GM18507 (cell line): Measurements from ENCODE around the gene ERO1B.

Source experiments
- DNase-seq: peaks from one replicate; pipeline ENCODE4 v3.0.0; 2011; ENCODE audit warnings: low read depth; ENCODE audit not compliant: insufficient read length; ENCODE audit errors: extremely low spot score
- FAIRE-seq: peaks from 2 replicates; lab custom pipeline; 2011; peaks lifted over from hg19 to GRCh38; lab: Jason Lieb, UNC

ERO1B gene

DNA sequence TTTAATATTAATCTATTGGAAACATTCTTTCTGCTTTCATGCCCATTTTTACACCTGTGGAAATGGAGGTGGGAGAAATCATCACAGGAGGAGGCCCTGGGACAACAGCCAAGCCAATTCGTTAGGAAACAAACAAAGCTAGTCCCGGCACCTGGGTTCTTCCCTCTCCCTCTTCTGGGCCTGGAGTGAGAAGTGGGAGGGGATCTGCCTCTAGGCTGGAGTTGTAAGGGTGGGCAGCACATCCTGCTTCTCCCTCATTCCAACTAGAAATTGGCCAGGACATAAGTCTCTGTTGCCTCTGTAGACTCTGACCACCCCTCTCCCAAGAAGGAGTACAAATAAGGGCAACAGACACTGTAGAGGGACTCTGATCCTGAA, 20.2 kb upstream of the ERO1B start:
- no peak for DNase-seq
- FAIRE-seq, result no peak

DNA sequence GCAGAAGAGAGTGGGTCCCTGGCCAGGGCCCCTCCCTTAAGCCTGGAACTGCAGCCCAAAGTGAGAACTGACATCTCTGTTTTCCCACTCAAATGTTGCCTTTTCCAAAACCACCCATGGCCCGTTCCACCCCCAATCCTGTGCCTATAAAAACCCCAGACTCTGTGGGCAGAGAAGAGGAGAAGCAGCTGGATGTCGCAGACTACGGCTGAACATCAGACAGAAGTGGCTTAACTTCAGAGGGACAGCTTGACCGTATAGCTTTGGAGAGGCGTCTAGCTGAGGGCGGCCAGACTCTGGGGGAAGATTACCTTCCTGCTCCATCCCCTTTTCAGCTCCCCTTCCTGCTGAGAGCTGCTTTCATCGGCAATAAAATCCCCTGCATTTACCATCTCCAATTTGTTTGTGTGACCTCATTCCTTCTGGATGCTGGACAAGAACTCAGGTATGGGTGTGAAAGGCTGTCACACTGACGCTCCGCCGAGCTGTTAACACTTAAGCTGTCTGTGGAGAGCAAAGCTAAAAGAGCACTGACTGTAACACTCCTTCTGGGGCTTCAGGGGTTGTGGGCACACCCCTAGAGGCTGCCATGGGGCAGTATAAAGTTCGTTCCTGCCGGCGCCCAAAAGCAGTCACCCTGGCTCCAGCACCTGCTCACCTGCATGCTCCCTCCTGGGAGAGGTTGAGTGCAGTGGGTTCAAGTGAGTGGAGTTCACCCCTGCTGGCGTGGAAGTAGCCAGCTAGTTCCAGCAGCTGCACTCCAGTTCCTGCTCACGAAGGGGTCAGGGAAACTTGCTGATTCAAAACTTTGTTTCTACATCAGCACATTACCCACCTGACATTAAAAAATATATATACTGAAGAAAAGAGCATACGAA, 19.6 kb upstream of the ERO1B start:
- no peak for FAIRE-seq
- DNase-seq, result no peak

DNA sequence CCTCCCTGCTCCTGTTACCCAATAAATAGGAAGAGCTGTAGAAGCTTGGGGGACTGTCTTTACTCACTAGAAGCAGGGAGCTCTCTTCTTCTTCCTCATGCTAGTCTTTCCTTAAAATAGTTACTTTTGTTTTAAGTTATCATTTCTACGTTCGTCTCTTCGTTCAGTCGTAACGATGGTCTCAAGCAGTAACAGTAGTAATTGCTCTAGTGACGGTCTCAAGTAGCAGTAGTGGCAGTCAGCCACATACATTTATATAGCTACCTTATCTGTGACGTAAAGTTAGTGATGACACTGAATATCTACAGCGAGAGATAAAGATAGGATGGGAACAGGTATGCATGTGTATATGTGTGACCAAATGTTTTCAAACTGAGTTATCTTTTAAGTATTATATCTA, 15.4 kb upstream of the ERO1B start:
- no peak for DNase-seq
- FAIRE-seq, result no peak

DNA sequence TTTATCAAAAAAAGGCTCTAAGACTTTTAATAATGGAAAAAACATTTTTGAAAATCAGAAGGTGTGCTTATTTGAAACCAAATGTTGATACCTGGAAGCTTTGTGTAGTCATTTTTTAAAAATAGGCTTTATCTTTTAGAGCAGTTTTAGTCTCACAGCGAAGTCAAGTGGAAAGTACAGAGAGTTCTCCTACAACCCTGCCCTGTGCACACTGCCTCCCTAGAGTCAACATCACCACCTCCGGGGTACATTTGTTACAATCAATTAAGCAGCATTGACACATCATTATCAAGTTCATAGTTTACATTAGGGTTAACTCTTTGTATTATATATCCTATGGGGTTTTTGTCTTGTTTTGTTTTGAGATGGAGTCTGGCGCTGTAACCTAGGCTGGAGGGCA, 10.7 kb upstream of the ERO1B start:
- DNase-seq (no peak), FAIRE-seq (no peak)

DNA sequence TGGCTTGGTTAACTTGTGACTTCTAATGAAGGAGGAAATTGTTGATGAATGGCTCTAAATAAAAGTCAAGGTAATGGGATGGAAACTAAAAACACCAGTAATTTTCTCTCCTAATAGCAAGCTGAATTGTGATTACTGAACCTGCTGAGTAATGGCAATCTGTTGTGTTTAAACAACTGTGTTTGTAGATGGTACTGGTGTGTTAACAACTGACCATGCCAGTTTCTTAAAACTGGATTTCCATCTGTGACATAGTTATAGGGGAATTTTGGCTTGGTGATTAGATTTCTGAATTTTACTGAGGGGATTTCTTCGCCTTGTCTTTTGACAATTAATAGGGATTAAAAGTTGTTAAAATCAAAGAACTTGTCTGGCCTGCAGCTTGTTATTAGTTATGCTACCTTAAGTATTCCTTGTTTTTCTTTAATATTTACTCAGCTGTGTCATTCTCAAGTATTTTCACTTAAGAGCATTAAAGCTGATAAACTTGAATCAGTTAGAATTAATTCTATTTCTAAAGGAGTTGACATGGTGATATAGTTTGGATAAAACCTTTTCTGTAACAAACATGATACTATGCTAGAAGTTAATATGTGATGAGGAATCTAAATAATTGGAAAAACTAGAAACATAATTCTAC, 7.9 kb upstream of the ERO1B start:
- no peak for FAIRE-seq
- no peak for DNase-seq

DNA sequence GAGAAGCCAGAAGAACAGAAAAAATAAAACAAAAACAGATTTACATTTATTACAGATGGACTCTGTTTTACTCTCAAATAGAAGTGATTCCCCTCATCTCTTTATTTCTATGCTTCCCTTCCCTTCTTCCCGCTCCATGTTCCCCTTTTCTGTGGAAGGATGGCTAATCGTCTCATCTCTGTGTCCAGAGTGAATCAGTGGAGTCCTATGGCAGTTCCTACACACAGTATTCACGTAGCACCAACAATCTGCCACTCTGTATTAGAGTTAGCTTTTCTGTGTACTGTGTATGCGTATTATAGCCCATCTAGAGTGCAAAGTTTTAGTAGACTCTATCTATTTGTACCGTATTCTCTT, 6.8 kb upstream of the ERO1B start:
- FAIRE-seq (no peak), DNase-seq (no peak)

DNA sequence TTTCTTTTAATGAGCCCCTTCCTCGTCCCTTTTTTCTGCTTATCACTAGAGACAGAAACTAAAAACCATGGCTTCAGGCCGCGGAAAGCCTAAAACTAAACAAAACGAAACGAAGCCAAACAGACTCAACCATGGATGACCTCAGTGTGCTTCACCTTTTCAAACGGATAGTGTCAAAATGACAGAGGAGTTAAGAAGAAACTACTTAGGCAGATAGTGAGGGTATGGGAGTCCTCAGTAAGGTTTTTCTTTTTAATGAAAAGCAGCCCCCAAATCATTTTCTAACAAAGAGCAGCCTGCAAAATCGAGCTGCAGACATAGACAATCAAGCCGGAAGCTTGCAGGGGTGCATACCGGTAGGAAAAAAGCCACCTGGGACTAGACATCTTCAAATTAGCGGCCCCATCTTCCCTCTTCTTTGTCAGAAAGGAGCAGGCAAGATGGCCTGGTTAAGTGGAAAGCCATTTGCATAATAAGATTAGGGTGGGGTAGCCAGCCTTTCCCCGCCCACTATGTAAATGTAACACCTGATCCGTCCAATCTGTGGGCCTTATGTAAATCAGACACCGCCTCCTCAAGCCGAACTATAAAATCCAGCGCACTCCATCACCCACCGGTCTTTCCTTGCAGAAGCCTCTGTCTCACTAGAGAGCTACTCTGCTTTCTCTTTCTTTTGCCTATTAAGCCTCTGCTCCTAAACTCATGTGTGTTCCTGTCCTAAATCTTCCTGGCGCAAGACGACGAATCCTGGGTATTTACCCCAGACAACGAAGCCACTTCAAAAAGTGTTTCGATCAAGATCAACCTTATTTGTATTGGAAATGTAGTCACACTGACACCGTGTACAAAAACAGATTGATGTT, 6.2 kb upstream of the ERO1B start:
- FAIRE-seq, result no peak

DNA sequence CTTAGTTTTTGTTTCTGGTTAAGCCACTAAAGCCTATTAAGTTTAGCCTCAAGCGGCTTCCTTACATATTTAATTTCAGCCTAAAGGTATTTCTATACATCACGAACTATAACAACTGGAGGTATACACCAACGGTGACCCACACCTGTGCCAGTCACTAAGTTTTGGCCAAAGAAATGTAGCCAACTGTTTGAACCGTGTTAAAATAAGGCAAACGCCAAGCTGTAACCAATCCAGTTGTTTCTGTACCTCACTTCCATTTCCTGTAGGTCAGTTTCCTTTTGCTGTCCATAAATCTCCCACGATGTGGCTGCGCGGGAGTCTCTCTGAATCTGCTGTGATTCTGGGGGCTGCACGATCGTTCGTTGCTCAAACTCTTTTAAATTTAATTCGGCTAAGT, 5.6 kb upstream of the ERO1B start:
- FAIRE-seq (no peak), DNase-seq (no peak)

More for the DNA sequence above, 6.2 kb upstream of the ERO1B start:
- no peak for DNase-seq

DNA sequence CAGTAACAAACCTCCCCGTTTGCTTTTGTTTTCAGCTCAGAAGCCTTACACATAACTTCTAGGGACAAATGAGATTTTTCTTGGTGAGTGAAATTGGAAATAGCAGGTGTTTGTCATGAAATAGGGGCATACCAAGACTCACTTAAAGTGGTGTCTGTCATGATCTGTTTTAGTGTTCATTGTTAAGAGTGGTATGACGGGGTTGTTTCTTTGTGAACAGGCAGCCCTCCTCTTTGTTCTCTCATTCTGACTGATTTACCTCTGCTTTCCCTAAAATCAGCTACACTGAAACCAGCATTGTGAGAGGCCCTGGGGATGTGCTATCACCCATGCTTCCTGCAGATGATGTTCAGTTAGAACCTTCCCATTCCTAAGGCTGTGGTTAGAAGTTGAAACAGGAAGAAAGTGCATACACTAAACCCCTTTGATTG, 2.5 kb upstream of the ERO1B start:
- no peak for DNase-seq
- peak; percentile 96 for FAIRE-seq

DNA sequence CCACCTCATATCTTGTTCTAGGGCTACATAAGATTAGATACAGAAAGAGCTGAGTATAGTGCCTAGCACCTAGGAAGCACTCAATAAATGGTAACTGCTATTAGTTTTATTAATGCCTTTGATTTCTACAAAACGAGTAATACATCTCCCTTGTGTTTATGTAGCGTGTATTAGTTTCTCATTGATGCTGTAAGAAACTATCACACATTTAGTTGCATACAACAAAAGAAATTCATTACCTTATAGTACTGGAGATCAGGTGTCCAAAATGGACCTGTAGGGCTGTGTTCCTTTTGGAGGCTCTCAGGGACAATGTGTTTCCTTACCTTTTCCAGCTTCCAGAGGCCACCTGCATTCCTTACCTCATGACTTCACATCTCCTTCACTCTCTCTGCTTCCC, 961 bp upstream of the ERO1B start:
- DNase-seq, result no peak
- FAIRE-seq, result peak; percentile 48

DNA sequence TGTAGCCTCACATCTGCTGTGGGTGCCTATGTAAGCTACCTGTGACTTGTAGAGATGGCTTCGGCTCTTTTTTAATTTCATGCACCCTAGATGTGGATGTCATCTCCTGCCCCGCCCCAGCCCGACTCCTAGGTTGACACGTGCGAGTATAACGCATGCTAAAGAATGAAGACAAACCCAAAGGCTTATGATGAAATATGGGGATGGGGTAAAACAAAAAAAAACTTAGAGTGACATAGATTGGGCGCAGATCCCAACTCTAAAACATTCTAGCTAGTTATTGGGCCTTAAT, 613 bp upstream of the ERO1B start:
- peak; percentile 39 for FAIRE-seq

DNA sequence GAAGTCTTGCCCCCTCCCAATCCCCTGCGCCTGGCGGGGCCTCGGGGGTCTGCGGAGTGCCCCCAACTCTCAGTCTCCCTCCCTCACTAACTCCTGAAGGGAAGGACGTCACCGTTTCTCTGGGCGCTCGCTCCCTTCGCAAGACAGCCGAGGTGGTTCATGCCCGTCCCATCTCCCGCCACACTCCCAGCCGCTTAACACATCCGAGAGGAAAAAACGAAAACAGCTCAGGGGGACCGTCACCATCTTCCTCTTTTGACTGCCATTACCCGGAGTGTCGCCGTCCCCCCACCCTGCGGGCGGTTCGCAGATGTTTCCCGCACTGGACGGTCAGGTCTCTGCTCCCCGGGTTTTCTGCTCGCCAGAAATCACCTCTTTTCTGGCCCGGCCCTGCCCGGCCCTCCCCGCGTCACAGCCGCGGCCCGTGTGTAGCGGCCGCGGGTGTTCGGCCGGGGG, 532 bp downstream of the ERO1B start:
- DNase-seq (no peak), FAIRE-seq (peak; percentile 70)

More for the DNA sequence above, 613 bp upstream of the ERO1B start:
- DNase-seq, result no peak

DNA sequence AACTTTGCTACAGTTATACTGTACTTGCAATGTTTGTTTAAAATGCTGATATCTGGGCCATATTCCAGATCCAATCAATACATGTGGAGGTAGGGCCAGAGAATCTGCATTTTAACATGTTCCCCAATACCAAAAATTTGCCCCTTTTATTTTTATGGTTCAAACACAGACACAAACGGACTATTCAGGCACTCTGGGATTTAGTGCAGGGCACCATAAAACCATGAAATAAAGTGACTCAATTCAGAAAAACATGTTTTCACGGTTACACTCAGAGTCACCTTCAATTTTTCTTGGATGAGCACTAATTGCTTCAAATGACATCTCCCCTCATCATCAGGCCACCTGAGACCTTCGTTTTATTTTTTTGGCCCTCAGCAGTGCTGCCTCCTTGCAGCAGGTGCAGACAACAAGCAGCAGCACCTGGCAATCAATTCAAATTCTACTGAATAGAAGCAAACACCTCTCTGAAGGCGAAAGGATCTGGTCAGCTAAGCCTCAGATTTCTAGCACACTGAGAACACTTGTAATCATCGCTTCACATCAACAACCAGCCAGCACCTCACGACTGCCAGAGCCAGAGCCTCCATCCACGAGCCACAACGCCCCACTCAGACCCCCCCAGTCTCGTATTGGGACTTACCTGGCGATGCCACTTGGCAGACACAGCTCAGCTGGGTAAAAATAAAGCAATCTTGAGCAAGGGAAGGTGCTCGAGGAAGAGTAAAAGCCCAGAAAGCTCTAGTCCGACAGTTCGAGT, 1.1 kb downstream of the ERO1B start:
- FAIRE-seq (peak; percentile 75), DNase-seq (no peak)

DNA sequence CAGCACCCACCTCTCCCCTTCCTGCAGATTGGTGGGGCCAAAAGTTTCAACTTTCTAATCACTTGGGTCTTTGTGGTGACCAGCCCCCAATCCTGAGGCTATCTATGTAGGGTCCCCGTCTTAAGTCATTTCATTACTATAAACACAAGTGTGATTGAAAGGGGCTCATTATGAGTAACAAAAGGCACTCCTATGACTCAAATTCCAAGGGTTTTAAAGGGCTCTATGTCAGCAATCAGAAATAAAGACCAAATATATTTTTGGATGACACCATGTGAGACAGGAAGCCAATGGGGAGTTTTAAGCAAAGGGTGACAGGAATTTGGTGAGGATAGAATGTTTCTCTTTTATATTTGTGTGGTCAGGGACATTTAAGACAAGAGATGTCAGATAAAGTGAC, 6.2 kb downstream of the ERO1B start:
- DNase-seq, result no peak

DNA sequence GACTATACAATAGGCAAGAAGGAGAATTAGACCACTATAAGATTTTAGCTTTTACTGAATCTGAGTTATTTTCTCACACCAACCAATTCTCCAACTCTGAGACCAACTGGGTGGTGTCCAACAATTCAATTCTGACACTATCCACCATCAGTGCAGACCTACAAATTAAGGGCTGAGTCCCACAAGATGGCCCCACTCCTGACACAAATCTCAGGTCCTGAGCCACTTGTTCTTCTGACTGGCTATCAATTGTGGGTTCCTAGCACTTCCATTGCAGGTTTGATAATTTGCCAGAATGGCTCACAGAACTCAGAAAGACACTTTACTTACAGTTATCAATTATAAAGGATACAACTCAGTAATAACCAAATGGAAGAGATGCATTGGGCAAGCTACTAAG, 6.7 kb downstream of the ERO1B start:
- FAIRE-seq, result no peak
- DNase-seq, result no peak

More for the DNA sequence above, 6.2 kb downstream of the ERO1B start:
- peak; percentile 15 for FAIRE-seq

DNA sequence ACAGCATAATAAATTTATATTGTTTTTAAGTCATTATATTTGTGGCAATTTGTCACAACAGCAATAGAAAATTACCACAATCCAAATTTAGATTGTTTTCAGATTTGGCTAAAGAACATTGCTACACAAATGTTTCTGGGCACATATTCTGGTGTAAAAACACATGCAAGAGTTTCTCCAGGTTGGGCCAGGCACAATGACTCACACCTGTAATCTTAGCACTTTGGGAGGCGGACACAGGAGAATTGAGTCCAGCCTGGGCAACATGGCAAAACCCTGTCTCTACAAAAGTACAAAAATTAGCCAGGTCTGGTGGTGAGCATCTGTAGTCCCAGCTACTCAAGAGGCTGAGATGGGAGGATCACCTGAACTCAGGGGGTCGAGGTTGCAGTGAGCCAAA, 8.4 kb downstream of the ERO1B start:
- DNase-seq, result no peak
- FAIRE-seq, result no peak

DNA sequence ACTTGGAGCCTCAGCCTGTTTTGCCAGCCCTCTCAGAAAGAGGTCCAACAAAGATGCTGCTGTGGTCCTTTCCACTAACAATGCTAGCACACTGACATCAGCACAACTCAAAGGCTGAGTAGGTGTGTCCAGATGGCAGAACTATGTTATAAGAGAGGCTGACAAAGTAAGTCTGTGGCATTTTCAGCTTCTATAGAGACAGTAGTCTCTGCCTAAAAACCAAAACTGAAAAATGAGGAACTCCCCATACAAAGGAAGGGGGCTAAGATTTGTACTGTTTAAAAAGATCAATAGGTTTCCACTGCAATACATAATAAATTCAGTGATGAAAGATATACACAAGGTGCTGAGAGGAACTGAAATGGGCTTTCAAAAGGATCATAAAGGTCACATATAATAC, 12.3 kb downstream of the ERO1B start:
- FAIRE-seq (peak; percentile 46), DNase-seq (no peak)

DNA sequence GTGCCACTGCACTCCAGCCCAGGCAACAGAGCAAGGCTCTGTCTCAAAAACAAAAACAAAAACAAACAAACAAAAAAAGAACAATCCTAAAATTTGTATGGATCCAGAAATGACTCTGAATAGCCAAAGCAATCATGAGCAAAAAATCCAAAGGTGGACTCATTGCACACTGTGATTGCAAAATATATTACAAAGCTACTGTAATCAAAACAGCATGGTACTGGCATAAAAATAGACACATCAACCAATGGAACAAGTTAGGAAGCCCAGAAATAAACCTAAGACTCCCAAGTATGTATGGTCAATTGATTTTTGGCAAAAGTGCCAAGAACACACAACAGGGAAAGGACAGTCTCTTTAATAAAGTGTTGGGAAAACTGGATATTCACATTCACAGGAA, 19.9 kb downstream of the ERO1B start:
- FAIRE-seq, result no peak
- DNase-seq, result no peak

DNA sequence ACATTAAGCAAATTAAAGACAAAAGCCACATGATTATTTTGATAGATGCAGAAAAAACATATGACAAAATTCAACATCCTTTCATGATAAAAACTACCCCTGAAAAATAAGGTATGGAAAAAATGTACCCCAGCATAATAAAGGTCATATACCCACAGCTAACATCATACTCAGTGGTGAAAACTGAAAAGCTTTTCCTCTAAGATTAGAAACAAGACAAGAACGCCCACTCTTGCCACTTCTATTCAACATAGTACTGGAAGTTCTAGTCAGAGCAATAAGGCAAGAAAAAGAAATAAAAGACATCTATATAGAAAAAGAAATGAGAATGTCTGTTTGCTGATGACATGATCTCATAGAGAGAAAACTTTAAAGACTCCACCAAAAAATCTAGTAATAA, 20.7 kb downstream of the ERO1B start:
- DNase-seq, result no peak
- no peak for FAIRE-seq

DNA sequence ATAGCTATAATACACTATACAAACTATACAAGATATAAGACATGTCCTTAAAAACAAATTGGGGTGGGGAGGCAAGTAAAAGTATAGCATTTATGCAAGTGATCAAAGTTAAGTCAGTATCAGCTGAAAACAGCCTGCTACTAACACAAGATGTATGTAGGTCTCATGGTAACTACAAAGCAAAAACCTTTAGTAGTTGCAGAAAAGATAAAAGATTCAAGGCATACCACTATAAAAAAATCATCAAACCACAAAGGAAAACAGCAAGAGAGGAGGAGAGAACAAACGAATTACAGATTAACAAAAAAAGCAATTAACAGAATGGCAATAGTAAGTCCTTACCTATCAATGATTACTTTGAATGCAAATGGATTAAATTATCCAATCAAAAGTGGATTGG, 22.7 kb downstream of the ERO1B start:
- DNase-seq, result no peak

More for the DNA sequence above, 22.7 kb downstream of the ERO1B start:
- FAIRE-seq, result no peak
